HEK293 (cell line): ENCODE measurements around the gene PAXX.

Experiments used
- AEBP2 ChIP-seq: fragments of 450-650 bp; formaldehyde crosslinking; IDR thresholded peaks from 2 replicates; pipeline ENCODE4 v1.5.1; 2016; ENCODE audit warnings: missing biosample characterization, missing genetic modification characterization, borderline replicate concordance
- GLI4 ChIP-seq: fragments of 450-650 bp; formaldehyde crosslinking; IDR thresholded peaks from 2 replicates; pipeline ENCODE4 v1.5.1; 2016; ENCODE audit warnings: missing biosample characterization, missing genetic modification characterization
- HIC1 ChIP-seq: fragments of 450-650 bp; formaldehyde crosslinking; IDR thresholded peaks from 2 replicates; pipeline ENCODE4 v1.5.1; 2016; ENCODE audit warnings: missing biosample characterization, missing genetic modification characterization
- HOXA7 ChIP-seq: sonication (generic); formaldehyde crosslinking; IDR thresholded peaks from 2 replicates; pipeline ENCODE4 v1.8.1; 2022; ENCODE audit warnings: missing genetic modification reagents, borderline replicate concordance
- INSM2 ChIP-seq: fragments of 450-650 bp; formaldehyde crosslinking; IDR thresholded peaks from 2 replicates; pipeline ENCODE4 v1.5.1; 2016; ENCODE audit warnings: missing biosample characterization, missing genetic modification characterization
- KLF16 ChIP-seq: fragments of 450-650 bp; formaldehyde crosslinking; IDR thresholded peaks from 2 replicates; pipeline ENCODE4 v1.5.1; 2017; ENCODE audit warnings: missing biosample characterization, missing genetic modification characterization
- KLF7 ChIP-seq: fragments of 450-650 bp; formaldehyde crosslinking; IDR thresholded peaks from 2 replicates; pipeline ENCODE4 v1.5.1; 2016; ENCODE audit warnings: missing biosample characterization, missing genetic modification characterization, borderline replicate concordance
- KLF8 ChIP-seq: fragments of 450-650 bp; formaldehyde crosslinking; IDR thresholded peaks from 2 replicates; pipeline ENCODE4 v1.5.1; 2016; ENCODE audit warnings: missing biosample characterization, missing genetic modification characterization
- PRDM2 ChIP-seq: fragments of 450-650 bp; formaldehyde crosslinking; IDR thresholded peaks from 2 replicates; pipeline ENCODE4 v1.5.1; 2016; ENCODE audit warnings: missing biosample characterization, missing genetic modification characterization, borderline replicate concordance
- WT1 ChIP-seq: fragments of 450-650 bp; formaldehyde crosslinking; IDR thresholded peaks from 2 replicates; pipeline ENCODE4 v1.5.1; 2016; ENCODE audit warnings: missing biosample characterization, missing genetic modification characterization
- ZEB2 ChIP-seq: fragments of 450-650 bp; formaldehyde crosslinking; IDR thresholded peaks from 2 replicates; pipeline ENCODE4 v1.5.1; 2016; ENCODE audit warnings: missing biosample characterization, missing genetic modification characterization
- ZIC2 ChIP-seq: fragments of 450-650 bp; formaldehyde crosslinking; IDR thresholded peaks from 2 replicates; pipeline ENCODE4 v1.5.1; 2016; ENCODE audit warnings: missing biosample characterization, missing genetic modification characterization
- ZNF174 ChIP-seq: fragments of 450-650 bp; formaldehyde crosslinking; IDR thresholded peaks from 2 replicates; pipeline ENCODE4 v1.5.0; 2017; ENCODE audit warnings: missing biosample characterization, mild to moderate bottlenecking, missing genetic modification characterization
- ZNF341 ChIP-seq: fragments of 450-650 bp; formaldehyde crosslinking; IDR thresholded peaks from 2 replicates; pipeline ENCODE4; 2016; ENCODE audit warnings: low read depth, missing biosample characterization, missing genetic modification characterization
- ZNF354C ChIP-seq: fragments of 450-650 bp; formaldehyde crosslinking; IDR thresholded peaks from 2 replicates; pipeline ENCODE4 v1.5.1; 2016; ENCODE audit warnings: missing biosample characterization, missing genetic modification characterization, low read depth, borderline replicate concordance
- ZNF501 ChIP-seq: fragments of 450-650 bp; formaldehyde crosslinking; IDR thresholded peaks from 2 replicates; pipeline ENCODE4 v1.5.1; 2016; ENCODE audit warnings: missing biosample characterization, missing genetic modification characterization
- ZNF529 ChIP-seq: fragments of 450-650 bp; formaldehyde crosslinking; IDR thresholded peaks from 2 replicates; pipeline ENCODE4 v1.5.1; 2017; ENCODE audit warnings: missing genetic modification characterization, missing biosample characterization; ENCODE audit not compliant: insufficient replicate concordance
- ZNF544 ChIP-seq: fragments of 450-650 bp; formaldehyde crosslinking; IDR thresholded peaks from 2 replicates; pipeline ENCODE4 v1.5.0; 2017; ENCODE audit warnings: missing biosample characterization, missing genetic modification characterization
- ZNF571 ChIP-seq: fragments of 450-650 bp; formaldehyde crosslinking; IDR thresholded peaks from 2 replicates; pipeline ENCODE4 v1.5.0; 2017; ENCODE audit warnings: missing biosample characterization, missing genetic modification characterization
- ZNF585B ChIP-seq: fragments of 450-650 bp; formaldehyde crosslinking; IDR thresholded peaks from 2 replicates; pipeline ENCODE4 v1.5.1; 2016; ENCODE audit warnings: missing biosample characterization, missing genetic modification characterization
- ZNF621 ChIP-seq: fragments of 450-650 bp; formaldehyde crosslinking; IDR thresholded peaks from 2 replicates; pipeline ENCODE4 v1.5.1; 2017; ENCODE audit warnings: missing biosample characterization, missing genetic modification characterization
- ZNF654 ChIP-seq: fragments of 450-650 bp; formaldehyde crosslinking; IDR thresholded peaks from 2 replicates; pipeline ENCODE4 v1.5.1; 2016; ENCODE audit warnings: low read depth, missing biosample characterization, missing genetic modification characterization
- ZNF777 ChIP-seq: fragments of 450-650 bp; formaldehyde crosslinking; IDR thresholded peaks from 2 replicates; pipeline ENCODE4 v1.5.1; 2017; ENCODE audit warnings: missing biosample characterization, missing genetic modification characterization, borderline replicate concordance
- ZNF791 ChIP-seq: fragments of 450-650 bp; formaldehyde crosslinking; IDR thresholded peaks from 2 replicates; pipeline ENCODE4 v1.5.1; 2016; ENCODE audit warnings: missing biosample characterization, missing genetic modification characterization
- ZNF830 ChIP-seq: fragments of 450-650 bp; IDR thresholded peaks from 2 replicates; pipeline ENCODE4 v1.5.0; 2018; ENCODE audit warnings: missing biosample characterization, missing genetic modification characterization, low read depth, mild to moderate bottlenecking, moderate library complexity
- ZSCAN18 ChIP-seq: fragments of 450-650 bp; formaldehyde crosslinking; IDR thresholded peaks from 2 replicates; pipeline ENCODE4 v1.5.1; 2016; ENCODE audit warnings: missing biosample characterization, missing genetic modification characterization
- ZSCAN23 ChIP-seq: fragments of 450-650 bp; formaldehyde crosslinking; IDR thresholded peaks from 2 replicates; pipeline ENCODE4 v1.5.1; 2016; ENCODE audit warnings: missing biosample characterization, missing genetic modification characterization

The PAXX gene

GRCh38 chr9:137027369-137028262, 35.4 kb downstream of the PAXX start, which contains the start of gene ABCA2 (continued):
- TF ChIP-seq PRDM2 (no peak), ZNF791 (no peak), ZNF501 (tag by site-specific recombination) (no peak), KLF7 (tag by site-specific recombination) (no peak), ZNF654 (tag by site-specific recombination) (no peak), KLF8 (tag by site-specific recombination) (peak; percentile 45; the same call in 1 of the 2 replicates), ZNF830 (tag by site-specific recombination) (no peak), INSM2 (tag by site-specific recombination) (no peak), ZNF354C (tag by site-specific recombination) (no peak), ZNF174 (tag by site-specific recombination) (no peak), ZNF529 (tag by site-specific recombination) (no peak), ZEB2 (no peak), HIC1 (peak; percentile 36; the same call in 1 of the 2 replicates), GLI4 (tag by site-specific recombination) (no peak), ZIC2 (tag by site-specific recombination) (0 out of 2 replicates have a peak, but pooled peaks have one; percentile 7), ZNF544 (no peak), ZNF571 (tag by site-specific recombination) (no peak), ZNF621 (tag by site-specific recombination) (no peak), HOXA7 (CRISPR knock-in tag) (no peak), ZSCAN23 (tag by site-specific recombination) (no peak), WT1 (tag by site-specific recombination) (no peak), ZNF585B (tag by site-specific recombination) (no peak), ZNF341 (tag by site-specific recombination) (0 out of 2 replicates have a peak, but pooled peaks have one; percentile 10), KLF16 (no peak), AEBP2 (tag by site-specific recombination) (no peak), ZNF777 (tag by site-specific recombination) (no peak), ZSCAN18 (tag by site-specific recombination) (no peak)
